NOMO-1 (cell line): ENCODE results near the gene JUNB.
"Not testable (repeated sequence)": the region's sequence is repeated elsewhere in the genome, so short reads cannot be mapped to it uniquely, and the experiment has no call there.

Source experiments
- DNase-seq, 2 experiments: peaks; one replicate each; lab custom pipeline; 2025; ENCODE audit not compliant: unreplicated experiment in 2 of 2; lab: John Stamatoyannopoulos, UW

Gene JUNB

GRCh38 chr19:12788682-12789097 lies 2.6 kb upstream of the JUNB start:
- peak in 1 of 2 experiments; percentile 51 for DNase-seq

GRCh38 chr19:12789098-12789903 lies 2.0 kb upstream of the JUNB start:
- DNase-seq, result peak in 1 of 2 experiments; percentile 51

GRCh38 chr19:12789904-12790619 lies 1.2 kb upstream of the JUNB start:
- DNase-seq, result peak; percentile 97 to 100

- DNase-seq, result peak in 1 of 2 experiments; percentile 20
Observed at GRCh38 chr19:12790628-12791344, 500 bp upstream of the JUNB start.

- DNase-seq, result peak; percentile 72 to 78
Observed at GRCh38 chr19:12792051-12792852, 966 bp downstream of the JUNB start.

- no peak for DNase-seq
Observed at GRCh38 chr19:12792853-12793289, 1.6 kb downstream of the JUNB start.

- peak; percentile 75 to 90 for DNase-seq
Observed at GRCh38 chr19:12793290-12794195, 2.3 kb downstream of the JUNB start.

- no peak for DNase-seq
Observed at GRCh38 chr19:12794196-12794941, 3.1 kb downstream of the JUNB start.

GRCh38 chr19:12794971-12795381 lies 3.7 kb downstream of the JUNB start:
- DNase-seq, result no peak

GRCh38 chr19:12796146-12797071 lies 5.1 kb downstream of the JUNB start:
- peak; percentile 59 to 63 for DNase-seq

GRCh38 chr19:12797141-12797587 lies 5.9 kb downstream of the JUNB start:
- no peak for DNase-seq

- DNase-seq, result not testable (repeated sequence)
Observed at GRCh38 chr19:12797607-12798006, 6.3 kb downstream of the JUNB start.

- no peak for DNase-seq
Observed at GRCh38 chr19:12799742-12800465, 8.6 kb downstream of the JUNB start.

- no peak for DNase-seq
Observed at GRCh38 chr19:12800466-12800770, 9.1 kb downstream of the JUNB start.

GRCh38 chr19:12800923-12801465 lies 9.7 kb downstream of the JUNB start:
- DNase-seq, result no peak

- peak; percentile 54 to 75 for DNase-seq
Observed at GRCh38 chr19:12801466-12802266, 10.4 kb downstream of the JUNB start, which contains the start of the genes PRDX2 and THSD8. Gene PRDX2, minus strand, starts transcription at chr19:12801800. Its CDS starts 539 bp downstream, at chr19:12801261. Gene THSD8, plus strand, starts transcription at chr19:12802069. Its CDS starts 3 bp downstream, at chr19:12802072.
